NCI-H524 (cell line): ENCODE results near the gene ARHGEF4.
"Not testable (repeated sequence)": the region's sequence is repeated elsewhere in the genome, so short reads cannot be mapped to it uniquely, and the experiment has no call there.

Experiments
- DNase-seq, 2 experiments: peaks; one replicate each; lab custom pipeline; 2025; lab: John Stamatoyannopoulos, UW

Gene ARHGEF4

DNA sequence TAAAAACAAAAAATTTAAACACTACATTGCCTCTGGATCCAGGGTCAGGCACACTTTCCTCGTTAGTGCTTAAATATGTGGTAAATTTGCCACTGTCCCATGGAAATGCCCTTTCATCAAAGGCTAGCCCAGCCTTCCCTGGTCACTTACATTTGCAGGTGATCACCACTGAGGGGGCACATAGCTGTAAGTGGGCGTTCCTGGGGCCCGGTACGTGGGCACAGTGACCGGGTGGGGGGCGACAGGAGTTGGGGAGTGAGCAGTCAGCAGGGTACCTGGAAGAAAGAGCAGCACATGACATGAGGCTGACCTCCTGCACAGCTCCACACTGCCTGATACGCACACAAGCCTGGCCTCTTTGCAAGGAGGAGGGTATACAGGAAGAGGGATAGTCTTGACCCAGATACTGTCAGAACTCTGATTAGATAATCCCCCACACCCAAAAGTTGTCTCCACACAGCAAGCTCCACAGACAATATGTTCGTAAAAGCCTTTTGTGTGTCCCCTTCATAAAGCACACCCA lies 216.1 kb downstream of the ARHGEF4 start:
- no peak for DNase-seq

DNA sequence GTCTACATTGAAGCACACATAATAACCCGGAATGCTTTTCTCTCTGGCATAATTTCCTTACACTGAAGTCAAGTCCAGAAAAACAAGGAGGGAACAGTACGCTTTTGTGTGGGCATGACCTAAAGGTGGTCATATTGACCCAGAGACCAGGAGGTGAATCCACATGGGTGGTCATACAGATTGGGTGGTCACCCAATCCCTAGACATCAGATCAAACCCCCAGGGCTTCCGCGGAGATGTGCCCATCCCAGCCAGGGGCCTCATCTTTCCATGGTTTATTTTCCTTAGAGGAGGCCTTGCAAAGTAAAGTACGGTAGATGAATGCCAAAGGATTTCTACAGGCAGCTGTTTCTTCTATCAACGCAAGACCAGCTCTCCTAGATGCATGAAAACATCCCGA lies 217.8 kb downstream of the ARHGEF4 start:
- no peak for DNase-seq

DNA sequence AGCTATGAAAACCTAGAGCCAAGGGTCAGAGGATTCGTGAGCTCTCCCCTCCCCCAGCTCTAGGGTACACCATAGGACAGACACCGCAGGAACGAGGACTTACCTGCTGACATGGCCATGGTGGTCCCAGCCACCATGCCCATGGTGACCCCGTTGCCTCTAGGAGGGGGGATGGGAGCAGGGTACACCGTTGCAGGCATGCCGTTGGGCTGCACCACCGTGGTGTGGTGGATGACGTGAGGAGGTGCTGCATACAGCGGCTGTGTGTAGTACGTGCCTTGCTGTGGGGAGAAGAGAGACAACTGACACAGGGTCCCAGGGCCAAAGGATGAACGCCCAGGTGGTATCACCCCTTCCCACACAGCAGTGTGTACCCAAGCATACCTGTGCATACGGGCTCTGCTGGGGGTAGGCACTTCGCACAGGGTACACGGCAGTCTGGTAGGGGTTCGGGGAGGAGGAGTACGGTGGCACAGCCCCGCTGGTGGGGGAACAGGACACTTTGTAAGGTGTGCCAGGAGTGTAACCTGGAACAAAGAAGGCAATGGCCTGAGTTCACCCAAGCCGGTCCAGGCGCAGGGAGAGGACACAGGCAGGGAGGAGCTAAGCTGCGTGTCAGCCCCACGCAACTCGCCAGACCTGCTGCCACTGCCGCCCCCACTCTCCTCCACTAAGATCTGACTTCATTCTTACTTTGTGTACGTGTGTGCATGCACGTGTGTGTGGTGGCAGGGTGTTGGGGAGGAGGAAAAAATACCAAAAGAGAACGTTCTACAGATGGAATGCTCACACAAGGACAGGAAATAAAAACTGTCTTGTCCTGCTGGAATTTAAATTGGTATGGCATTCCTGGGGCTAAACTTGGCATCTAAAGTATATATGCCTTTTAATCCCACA lies 218.7 kb downstream of the ARHGEF4 start:
- DNase-seq = no peak

DNA sequence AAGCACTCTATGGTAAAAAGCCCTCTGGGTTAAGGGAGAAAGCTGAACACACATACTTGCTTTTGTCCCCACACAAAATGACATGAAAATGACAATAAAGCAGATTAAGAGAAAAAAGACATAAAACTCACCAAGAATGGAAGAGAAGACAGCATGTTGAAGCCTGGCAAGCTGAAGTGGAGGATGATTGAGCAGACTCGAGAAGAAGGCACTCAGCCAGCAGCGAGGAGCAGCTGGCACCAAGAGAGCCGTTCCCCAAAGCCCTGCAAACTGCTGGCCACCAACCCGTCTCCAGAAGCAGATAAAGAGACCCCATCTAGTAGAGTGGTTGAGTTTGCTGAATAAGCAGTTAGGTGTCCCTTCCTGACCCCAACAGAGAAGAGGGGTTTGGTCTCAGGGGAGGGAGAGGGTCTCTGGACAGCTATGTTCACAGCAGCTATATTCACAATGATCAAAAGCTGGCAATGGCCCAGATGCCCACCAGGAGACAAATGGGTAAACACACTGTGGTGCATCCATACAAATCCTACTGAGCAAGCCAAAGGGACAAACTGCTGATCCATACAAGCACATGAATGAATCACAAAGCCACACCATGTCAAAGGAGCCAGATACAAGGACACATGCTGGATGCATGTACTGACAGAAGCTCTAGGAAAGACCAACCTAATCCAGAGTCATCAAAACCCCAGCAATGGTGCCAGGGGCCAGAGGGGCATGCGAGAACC lies 219.7 kb downstream of the ARHGEF4 start:
- no peak for DNase-seq

DNA sequence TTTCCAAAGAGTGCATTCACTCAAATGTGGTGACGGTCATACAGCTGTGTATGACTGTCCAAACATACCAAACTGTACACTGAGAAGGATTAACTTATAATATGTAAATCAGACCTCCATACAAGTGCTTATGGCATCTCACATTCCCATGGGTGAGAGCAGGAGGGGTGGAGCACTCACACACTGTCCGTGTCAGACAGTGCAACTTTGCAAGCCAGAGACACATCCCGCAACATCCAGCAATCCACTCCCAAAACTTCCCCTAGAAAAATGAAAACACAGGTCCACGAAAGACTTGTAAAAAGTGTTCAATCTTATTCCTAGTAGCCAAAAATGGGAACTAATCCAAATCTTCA lies 220.2 kb downstream of the ARHGEF4 start:
- no peak for DNase-seq

DNA sequence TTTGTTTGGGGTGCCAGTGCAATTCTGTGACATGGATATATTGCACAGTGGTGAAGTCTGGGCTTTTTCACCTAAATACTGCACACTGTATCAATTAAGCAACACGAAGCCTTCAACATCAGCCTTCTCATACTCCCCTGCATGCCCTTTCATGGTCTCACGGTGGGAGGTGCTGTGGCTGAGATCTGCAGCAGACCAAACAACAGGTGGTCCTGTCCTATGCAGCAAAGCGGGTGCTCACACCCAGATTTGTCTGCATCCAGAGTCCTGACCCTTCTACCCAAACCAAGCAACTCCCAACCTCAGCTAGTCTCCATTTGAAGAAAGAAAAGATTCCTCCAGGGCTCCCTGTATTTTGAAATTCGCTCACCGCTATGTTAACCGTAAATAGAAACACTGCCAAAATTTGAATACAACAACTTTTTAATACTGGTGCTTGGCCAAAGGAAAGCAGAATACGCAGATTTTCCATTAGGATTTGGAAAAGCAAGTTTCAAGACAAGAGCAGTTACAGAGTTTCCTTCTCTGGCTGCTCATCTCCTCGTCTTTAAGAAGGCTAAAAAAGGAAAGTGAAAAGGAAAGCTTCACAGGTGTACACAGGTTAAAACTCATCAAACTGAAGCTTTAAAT lies 221.6 kb downstream of the ARHGEF4 start:
- DNase-seq = no peak

DNA sequence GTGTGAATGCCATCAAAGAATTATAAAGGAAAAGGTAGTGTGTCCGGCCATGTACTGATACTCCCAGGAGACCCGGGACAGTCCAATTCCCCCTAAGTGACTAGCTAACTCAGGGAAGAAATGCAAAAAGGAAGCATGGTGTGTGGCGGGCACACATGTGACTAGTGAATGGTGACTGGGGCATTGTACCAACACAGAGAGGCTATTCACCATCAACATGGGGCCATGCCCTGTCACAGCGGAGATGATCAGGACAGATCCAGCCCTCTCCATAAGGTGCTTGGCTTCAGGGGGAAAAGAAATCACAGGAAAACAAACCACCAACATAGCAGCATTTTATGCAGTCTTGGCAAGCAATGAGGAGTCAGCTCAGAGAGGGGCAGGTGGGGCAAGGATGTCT lies 222.2 kb downstream of the ARHGEF4 start:
- DNase-seq = no peak

DNA sequence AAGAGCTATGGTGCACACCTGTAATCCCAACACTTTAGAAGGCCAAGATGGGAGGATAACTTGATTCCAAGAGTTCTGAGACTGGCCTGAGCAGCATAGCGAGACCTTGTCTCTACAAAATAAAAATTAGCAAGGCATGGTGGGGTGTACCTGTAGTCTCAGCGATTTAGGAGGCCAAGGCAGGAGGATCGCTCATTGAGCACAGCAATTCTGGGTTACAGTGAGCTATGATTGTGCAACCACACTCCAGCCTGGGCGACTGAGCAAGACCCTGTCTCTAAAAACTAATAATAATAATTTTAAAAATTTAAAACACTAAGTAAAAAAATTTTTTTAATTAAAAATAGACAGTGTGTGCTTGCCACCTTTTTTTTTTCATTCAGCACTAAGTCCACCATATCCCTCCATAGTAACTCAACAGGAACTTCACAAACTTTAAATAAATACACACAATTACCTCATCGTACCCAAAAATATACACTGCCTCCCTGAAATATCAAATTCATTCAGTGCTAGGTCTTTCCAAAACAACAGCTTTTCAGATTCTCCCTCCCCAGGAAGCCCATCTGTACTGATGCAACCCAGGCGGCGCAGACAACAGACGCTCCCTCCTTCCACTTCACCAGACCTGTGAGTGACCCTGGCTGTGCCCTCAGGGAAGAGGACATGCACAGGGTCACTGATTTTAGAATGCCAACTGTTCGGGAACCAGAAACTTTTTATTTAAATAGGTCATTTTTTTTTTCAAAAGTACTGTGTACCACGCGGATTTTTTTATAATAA lies 227.0 kb downstream of the ARHGEF4 start:
- no peak for DNase-seq

DNA sequence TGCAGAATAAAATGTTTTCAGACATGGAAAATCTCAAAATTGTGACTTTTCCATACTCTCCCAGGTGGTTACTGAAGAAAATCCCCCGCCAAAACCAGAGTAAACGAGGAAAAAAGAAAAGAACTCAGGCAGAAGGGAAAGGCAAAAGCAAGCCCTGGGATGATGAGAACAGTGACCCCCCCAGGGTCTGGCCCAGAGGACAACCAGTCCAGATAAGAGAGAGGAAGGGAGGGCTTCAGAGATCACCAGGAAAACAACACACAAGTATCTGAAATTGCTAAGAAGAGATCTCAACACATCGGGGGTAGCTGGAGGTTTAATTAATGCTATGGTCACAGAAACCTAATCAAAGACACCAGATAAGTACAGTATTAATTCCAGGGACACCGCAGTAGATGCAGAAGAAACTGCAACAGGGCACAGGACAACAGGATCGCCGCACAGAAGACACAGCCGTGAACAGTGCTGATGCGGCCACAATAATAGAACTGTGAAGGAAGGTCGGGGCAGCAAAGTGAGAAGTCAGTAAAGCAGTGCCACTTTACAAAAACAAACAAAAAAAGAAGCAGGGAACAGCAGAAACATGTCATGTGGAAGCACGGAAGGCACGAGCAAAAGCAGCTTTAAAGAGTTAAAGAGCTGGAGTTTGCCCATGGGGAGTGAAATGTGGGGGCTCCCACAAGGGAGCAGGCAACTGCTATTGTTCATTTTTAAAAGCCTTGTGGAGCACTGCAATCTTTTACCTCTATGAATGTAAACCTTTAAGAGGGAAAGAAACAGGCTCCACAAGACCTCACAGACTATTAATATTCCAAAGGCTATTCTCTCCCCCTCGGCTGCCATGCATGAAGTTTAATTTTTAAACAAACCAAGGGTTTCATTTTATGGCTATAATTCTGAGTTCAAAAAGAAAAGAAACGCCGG lies 228.1 kb downstream of the ARHGEF4 start:
- DNase-seq = no peak

DNA sequence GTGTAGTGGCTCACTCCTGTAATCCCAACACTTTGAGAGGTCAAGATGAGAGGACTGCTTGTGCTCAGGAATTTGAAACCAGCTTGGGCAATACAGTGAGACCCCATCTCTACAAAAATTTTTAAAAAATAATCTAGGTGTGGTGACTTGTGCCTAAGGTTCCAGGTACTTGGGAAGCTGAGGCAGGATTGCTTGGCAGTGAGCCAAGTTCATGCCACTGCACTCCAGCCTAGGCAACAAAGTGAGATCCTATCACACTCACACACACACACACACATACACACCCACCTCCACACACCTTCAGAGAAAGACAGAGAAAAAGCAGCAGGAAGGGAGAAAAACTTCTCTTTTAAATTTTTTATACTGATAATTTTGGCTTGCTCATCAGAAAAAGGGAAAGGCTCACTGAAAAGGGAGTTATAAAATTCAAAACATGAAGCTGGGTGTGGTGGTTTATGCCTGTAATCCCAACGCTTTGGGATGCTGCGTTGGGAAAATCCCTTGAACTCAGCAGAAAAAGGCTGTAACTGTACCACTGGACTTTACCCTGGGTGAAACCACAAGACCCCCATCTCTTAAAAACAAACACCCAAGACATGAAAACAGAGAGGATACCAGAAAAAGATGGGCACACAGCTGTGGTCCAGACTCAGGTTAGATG lies 230.9 kb downstream of the ARHGEF4 start:
- no peak for DNase-seq

DNA sequence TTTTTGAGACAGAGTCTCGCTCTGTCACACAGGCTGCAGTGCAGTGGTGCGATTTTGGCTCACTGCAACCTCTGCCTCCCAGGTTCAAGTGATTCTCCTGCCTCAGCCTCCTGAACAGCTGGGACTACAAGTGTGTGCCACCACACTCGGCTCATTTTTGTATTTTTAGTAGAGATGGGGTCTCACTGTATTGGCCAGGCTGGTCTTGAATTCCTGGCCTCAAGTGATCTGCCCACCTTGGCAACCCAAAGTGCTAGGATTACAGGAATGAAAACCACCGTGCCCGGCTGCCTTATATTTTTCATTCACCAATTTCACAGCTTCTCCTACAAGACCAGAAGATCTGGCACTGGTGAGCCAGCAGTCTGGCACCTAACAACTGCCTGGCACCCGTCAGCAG lies 231.5 kb downstream of the ARHGEF4 start:
- not testable (repeated sequence) for DNase-seq

DNA sequence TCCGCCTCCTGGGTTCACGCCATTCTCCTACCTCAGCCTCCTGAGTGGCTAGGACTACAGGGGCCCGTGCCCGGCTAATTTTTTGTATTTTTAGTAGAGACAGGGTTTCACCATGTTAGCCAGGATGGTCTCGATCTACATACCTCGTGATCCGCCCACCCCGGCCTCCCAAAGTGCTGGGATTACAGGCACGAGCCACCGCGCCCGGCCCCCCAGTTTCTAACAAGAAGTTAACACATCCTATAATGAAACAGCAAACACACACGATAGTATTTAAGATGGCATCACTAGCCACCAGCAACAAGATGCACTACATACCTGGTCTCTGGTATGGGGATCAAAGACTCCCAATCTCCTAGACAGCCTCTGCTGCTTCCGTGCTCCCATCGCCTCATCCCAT lies 238.9 kb downstream of the ARHGEF4 start:
- not testable (repeated sequence) for DNase-seq

DNA sequence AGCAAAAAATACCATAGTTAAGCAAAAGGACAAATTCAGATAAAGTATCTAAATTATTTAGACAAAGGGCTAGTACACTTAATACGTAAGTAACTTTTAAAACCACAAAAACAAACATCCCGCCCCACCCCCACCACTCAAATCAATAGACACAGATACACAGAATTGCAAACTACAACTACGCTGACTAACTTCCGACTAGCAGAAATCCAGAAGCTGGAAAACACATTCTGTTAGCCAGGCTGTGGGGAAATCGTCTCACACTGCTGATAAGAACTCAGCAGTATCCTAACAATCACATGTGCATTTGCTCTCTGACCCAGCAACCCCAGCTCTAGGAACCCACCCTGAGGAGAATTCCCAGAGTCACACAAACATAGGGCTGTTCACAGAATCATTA lies 240.0 kb downstream of the ARHGEF4 start:
- no peak for DNase-seq

DNA sequence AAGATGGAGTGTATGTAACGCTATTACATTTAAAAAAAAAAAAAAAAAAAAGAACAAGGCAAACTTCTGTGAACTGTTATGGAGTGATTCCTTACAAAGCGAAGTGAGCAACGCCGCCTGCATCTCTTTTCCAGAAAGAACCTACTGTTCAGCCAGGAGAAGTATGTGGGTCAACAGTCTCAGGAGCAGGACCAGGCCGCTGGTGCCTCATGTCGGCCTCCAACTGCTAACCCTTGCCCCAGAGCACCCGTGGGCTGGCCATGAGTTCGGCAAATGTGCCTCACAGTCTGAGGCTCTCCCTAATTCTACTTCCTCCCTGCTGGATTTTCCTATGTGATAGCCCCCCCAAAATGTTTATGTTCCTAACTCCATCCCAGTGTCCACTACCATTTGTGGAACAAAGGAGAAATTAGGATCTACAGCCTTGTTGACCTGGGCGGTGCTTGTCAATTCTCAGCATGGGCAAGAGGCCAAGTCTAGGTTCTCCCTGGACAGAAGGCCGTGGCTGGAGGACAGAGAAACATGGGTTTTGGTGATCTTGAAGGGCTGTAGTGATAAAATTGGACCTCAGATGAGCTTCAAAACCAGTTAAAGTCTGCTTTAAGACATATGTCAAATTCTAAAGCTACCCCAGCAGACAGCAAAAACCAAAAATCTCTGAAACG lies 240.6 kb downstream of the ARHGEF4 start:
- no peak for DNase-seq

DNA sequence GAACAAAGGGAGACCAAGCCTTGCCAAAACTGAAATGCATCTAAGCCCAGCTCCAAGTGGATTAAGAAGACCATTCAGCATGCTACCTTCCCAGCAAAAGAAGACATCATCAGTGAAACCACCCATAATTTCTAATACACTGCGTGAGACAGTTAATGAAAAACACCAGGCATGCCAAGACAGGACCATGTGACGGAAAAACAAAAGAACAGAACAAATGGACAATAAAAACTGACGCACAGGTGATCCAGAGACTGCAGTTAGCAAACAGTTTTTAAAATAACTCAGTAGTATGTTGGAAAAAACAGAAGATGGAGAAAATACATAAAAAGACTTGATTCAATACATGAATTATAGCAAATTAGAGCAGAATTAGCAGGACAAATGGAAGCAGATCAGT lies 241.3 kb downstream of the ARHGEF4 start:
- DNase-seq = no peak

DNA sequence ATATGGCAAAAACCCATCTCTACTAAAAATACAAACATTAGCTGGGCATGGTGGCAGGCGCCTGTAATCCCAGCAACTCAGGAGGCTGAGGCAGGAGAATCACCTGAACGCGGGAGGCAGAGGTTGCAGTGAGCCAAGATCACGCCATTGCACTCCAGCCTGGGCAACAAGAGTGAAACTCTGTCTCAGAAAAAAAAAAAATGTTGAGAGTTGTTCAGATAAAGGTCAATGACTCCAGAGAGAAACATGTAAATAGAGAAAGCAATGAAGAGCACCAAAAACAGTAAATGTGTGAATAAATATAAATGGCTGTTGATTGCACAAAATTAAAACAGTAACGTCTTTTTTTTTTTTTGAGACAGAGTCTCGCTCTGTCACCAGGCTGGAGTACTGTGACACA lies 243.2 kb downstream of the ARHGEF4 start:
- not testable (repeated sequence) for DNase-seq

DNA sequence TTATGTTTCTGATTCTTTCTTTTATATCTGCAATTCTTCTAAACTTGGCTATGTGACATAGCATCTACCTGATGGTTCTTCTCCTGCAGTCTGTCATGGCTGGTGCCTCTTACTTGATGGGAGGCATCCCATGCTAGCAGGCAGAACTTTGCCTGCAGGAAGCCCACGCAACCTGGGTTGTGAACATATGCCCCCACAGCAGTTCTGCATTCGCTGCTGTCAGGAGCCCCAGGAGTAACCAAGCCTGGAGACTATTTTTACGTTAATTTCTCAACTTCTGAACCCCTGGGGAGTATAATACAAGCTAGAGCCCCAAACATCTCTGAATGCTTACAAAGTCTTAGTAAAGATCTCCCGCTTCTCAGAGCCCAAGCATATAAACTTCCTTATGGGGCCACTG lies 244.5 kb downstream of the ARHGEF4 start:
- no peak for DNase-seq

DNA sequence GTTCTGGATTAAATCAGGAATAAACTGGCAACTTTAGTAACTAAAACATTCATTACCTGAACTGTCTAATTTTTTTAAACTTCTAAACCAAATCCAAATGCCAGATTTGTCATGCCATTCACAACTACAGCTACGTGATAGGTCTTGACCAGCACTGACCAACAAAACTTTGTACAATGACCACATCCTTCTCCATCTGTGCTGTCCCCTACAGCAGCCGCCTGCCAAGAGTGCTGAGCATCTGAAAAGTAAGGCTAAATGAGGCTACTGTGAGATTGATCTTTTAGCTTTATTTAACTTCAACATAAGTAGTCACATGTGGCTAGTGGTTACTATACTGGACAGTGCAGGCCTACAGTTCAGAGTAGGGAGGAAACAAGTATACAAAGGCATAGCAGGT lies 248.9 kb downstream of the ARHGEF4 start:
- no peak for DNase-seq

DNA sequence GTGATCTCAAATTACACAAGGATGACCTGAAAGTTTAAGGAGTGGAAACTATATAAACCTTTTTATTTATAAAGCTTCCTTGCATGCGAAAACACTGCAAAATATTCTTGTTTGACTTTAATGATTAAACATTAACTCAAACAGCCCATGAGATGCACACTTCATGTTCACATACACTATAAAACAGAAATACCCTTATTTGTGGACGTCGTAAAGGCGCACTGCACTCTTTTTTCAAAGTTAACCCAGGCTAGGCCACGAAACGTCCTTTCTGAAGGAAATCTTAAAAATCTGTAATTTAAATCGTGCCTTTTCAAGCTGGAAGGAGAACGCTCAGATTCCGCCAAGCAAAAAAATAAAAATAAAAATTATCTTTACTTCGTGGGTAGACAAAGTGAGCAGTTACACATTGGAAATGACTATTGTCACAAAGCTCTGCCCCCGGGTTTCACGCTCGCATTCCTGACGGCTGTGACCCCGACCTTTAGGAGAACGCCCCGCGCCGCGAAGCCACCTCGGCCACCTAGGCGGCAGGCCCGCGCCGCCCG lies 255.8 kb downstream of the ARHGEF4 start:
- no peak for DNase-seq
